GM12874 (cell line): ENCODE results near the gene PRG2.

Source experiments
- CTCF ChIP-seq: IDR thresholded peaks from 2 replicates; pipeline ENCODE4 v1.5.1; 2011; ENCODE audit warnings: low read depth, mild to moderate bottlenecking, control low read depth, low read length, moderate library complexity; ENCODE audit not compliant: insufficient read depth

PRG2 gene

GRCh38 chr11:57390535-57390934 lies at the start of gene PRG2:
TSS of gene PRG2 (minus strand) at chr11:57390650. CDS start at chr11:57389944, 706 bp downstream.
- no peak for TF ChIP-seq CTCF

- TF ChIP-seq CTCF = no peak
These were observed 49.3 kb upstream of the PRG2 start for GRCh38 chr11:57439786-57440185.

GRCh38 chr11:57438345-57439285 lies 48.2 kb upstream of the PRG2 start:
- TF ChIP-seq CTCF = no peak

GRCh38 chr11:57436031-57436430 lies 45.6 kb upstream of the PRG2 start:
- no peak for TF ChIP-seq CTCF

- TF ChIP-seq CTCF = no peak
These were observed 44.4 kb upstream of the PRG2 start for GRCh38 chr11:57434640-57435546.

- no peak for TF ChIP-seq CTCF
These were observed 42.3 kb upstream of the PRG2 start for GRCh38 chr11:57432714-57433163.

- TF ChIP-seq CTCF = no peak
These were observed 41.7 kb upstream of the PRG2 start for GRCh38 chr11:57432149-57432561.
